ENCODE data around the gene SARNP.
"Not testable (repeated sequence)": the region's sequence is repeated elsewhere in the genome, so short reads cannot be mapped to it uniquely, and the experiment has no call there.

The SARNP gene, protein sequence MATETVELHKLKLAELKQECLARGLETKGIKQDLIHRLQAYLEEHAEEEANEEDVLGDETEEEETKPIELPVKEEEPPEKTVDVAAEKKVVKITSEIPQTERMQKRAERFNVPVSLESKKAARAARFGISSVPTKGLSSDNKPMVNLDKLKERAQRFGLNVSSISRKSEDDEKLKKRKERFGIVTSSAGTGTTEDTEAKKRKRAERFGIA

DNA sequence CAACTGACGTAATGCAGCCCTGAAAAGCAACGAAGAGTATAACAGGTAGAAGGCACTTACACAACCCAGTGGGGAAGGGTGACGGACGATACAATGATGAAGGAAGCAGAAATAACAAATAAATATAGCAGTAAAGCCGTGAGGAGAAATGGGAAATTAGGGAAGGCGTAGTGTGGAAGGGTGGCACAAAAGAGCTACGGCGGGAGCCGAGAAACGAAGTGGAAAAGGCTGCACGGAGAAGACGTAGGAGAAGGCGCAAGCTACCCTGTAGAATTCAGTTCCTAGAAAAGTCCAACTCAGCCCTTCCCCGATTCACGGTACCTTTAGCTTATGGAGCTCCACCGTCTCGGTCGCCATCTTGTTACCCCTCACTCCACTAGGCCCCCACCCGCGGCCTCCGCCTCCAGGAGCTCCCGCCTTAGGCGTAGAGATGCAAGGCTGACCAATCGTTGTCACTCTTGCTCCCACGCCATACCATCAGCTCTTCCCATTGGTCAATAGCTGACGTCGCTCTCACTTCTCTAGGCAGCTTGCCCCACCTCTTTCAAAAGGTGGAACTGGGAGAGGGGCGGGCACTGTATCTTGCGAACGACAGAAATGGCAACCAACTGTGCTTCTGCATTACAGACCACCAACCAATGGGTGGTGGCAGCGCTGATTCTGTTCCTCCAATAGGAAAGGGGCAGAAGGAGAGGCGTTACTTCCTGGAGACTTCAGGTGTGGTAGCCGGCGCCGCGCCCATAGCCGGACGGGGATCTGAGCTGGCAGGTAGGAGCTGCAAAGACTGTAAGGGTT lies at the start of gene SARNP, which contains the start of gene ORMDL2:
TSS of gene SARNP (minus strand) at position 380 of the 795 bp plus-strand sequence. CDS start at position 357, 23 bp downstream.
TSS of gene ORMDL2 (plus strand) at position 697 of the 795 bp plus-strand sequence. CDS start 959 bp downstream, outside the sequence.
- FAIRE-seq: peak; percentile 98

GRCh38 chr12:55866454-55867004 lies 49.0 kb upstream of the SARNP start:
- FAIRE-seq: not testable (repeated sequence)

DNA sequence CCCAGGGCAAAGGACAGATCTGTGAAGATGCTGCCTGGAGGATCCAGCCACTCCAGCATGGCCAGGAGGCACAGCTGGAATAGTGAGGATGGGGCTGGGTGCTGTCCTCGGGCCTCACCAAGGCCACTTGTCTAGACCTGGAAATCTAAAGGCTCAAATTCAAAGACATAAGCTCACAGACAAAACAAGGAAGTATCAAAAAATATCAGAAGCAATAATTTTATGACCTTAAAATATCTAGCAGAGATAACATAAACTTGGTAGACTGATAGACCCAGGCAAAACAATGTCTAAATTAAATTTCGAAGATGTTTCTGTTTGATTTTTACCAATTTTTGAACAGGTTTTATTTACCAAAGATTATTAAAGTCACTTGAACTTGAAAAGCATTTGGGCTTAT lies 47.8 kb upstream of the SARNP start:
- no peak for FAIRE-seq

- not testable (repeated sequence) for FAIRE-seq
Observed at GRCh38 chr12:55862931-55863330, 45.4 kb upstream of the SARNP start.

- no peak for FAIRE-seq
Observed at GRCh38 chr12:55862286-55862685, 44.8 kb upstream of the SARNP start.

GRCh38 chr12:55861871-55862270 lies 44.3 kb upstream of the SARNP start:
- FAIRE-seq: no peak

- no peak for FAIRE-seq
Observed at GRCh38 chr12:55861396-55861795, 43.9 kb upstream of the SARNP start.

GRCh38 chr12:55852740-55853139 lies 35.2 kb upstream of the SARNP start:
- no peak for FAIRE-seq

DNA sequence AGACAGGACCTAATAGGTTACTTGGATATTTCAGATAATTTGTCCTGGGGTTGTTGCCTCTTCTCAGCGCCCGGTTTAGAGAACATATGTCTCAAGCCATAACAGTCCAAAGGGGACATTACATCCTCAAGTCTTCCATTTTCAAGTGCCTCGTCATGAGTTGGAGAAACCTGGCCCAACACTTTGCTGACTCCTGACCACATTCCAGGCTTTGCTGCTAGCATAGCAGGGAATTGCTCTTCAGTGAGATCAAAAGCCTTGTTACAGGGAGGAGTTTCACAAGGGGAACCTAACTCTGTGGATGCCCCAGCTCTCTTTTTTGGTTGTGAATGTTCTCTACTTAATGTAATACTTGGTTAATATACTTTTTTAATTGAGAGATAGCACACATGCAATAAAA lies 33.4 kb upstream of the SARNP start:
- no peak for FAIRE-seq

- no peak for FAIRE-seq
Observed at GRCh38 chr12:55850401-55850800, 32.9 kb upstream of the SARNP start.

DNA sequence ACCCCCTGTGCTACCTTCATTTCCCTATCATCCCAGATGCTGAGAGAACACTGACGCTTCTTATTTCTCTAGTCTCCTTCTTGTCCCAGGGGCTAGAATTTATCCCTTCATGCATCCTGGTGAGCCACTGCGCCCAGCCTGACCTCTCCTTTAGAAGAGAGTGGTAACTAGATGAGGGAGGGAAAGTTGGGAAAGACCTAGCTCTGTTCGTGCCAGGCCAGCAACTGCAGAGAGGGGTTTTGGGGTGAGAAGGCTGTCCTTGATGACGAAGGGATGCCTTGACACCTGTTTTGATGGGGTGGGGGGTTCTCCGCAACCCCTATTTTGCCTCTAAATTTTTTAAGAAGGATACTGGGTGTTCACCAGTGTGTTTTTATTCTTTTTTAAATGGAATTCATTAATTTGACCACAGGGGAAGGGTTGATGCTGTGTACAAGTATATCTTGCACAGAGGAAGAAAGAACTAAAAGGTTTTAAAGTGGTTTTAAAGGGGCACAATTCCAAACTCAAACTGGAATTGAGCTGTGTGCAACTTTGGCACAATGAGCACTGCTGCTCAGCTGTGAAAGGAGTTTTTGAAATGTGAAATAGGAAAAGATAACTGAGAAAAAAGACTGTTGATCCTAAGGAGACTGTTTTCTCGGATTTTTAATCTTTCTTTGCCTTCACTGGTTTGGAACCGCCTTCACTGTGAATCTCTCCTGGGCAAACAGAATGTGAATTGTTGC lies 32.3 kb upstream of the SARNP start:
- no peak for FAIRE-seq

GRCh38 chr12:55847603-55848291 lies 30.2 kb upstream of the SARNP start:
- FAIRE-seq: peak; percentile 58

- FAIRE-seq: no peak
Observed at GRCh38 chr12:55847033-55847432, 29.5 kb upstream of the SARNP start.

- no peak for FAIRE-seq
Observed at GRCh38 chr12:55845785-55846496, 28.4 kb upstream of the SARNP start.

GRCh38 chr12:55845361-55845760 lies 27.8 kb upstream of the SARNP start:
- FAIRE-seq: no peak

GRCh38 chr12:55844961-55845360 lies 27.4 kb upstream of the SARNP start:
- FAIRE-seq: no peak

DNA sequence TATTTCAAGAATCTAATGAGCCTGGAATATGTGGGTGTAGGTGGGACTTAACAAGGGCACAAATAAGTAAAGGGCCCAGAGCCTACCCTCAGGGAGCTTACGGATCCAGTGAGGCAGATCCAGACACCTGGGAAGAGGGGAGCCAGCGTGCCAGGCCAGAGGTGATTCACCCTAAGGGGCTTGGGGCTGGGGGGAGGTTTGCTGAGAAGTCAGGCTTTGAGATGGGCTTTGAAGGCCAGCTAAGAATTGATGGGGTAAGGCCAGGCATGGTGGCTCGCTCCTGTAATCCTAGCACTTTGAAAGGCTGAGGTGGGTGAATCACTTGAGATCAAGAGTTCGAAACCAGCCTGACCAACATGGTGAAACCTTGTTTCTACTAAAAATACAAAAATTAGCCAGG lies 25.9 kb upstream of the SARNP start:
- FAIRE-seq: no peak

DNA sequence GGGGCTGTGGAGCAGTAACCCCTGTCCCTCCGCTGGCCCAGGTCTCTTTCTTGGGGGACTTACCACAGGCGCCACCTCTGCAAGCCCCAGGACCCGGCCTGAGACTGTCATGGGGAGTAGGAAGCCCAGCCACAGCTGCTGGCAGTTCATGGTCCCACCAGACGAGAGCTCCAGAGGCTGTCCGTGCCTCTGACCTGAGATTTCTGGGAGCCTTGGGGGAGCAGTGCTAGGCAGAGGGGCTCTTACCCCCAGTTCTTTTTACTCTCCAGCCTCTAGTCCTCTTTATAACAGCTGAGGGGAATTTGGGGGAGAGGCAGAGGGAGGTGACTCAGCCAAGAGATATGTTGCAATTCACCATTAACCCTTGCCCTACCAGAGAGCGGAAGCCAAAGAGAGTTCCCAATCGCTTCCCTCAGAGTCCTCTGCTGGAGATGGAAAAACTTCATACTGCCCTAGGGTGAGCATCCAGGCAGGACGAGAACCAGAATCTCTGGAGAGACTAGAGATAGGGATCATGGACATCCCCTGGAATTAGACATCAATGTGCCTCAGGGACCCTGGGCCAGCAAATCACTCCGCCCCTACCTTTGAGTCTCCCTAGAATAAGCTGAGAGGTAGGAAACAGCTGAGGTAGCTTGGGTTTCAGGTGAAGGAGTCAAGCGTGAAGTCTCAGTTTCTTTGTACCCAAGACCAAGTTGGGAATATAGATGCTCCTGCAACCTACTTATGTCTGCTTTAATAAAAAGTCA lies 25.3 kb upstream of the SARNP start, which contains the start of gene MMP19:
TSS of gene MMP19 (minus strand) at position 256 of the 749 bp plus-strand sequence. CDS start at position 150, 106 bp downstream.
- no peak for FAIRE-seq

DNA sequence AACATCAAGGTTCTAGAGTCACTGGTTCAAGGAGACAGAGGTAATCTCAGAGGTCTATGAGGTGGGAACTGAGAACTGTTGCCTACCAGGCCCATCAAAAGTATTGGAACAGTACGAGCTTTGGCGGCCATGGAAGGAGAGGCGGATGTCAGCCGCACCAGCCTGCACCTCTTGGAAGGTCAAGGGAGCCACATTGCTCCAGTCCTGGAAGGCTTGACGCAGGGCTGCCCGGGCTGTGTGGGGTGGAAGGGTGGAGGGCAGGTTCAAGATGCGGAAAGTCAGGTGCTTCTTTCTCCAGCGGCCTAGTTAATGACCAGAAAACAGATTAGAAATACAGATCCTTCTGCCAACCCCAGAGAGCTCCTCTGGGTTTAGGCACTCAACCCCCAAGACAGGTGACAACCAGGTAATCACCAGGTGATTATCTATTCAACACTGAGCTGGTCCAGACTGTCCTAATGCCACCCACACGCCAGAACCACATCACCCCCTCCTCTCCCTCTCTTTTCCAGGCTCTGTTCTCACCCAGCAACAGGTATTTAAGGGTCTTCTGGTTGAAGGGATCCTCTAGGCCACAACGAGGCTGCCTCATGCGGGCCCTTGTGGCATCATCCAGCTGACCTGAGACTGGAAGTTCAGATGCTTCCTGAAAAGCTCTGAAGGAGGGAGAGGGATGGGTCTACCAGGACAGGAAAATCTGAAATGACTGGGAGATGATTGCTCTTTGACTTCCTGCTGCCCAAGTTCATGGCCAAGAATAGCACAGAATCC lies 23.2 kb upstream of the SARNP start:
- no peak for FAIRE-seq
